Measurements from ENCODE around the gene UNC5B.

UNC5B gene

DNA sequence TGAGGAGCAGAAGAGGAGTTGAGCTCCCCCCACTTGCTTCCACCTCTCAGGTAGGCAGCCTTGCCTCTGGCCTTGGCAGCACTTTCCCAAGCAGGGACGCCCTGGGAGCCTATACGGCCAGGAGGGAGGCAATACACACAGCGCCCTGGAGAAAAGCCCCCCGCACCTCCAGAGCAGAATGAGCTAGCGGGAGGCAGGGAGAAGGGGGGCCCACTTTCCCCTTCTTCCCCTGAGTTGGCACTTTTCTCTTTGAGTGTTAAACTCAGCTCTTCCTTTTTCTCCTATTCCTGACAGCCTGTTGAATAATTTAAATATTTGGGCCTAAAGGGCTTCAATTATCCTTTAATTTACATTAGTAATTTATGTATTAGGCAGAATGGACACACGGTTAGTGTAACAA is 35.8 kb downstream of the UNC5B start:
- Histone ChIP-seq H3K27ac (ENCODE audit: poor library complexity, severe bottlenecking) (peak overlapping the region; percentile 91), H3K36me3 (ENCODE audit: low read depth) (no peaks in the 10 kb centered on the region), H3K9me3 (ENCODE audit: severe bottlenecking) (no peaks in the 10 kb centered on the region), H3K4me1 (ENCODE audit: insufficient read depth, poor library complexity, severe bottlenecking) (peaks cover 52% of the 10 kb centered on the region), H3K27me3 (ENCODE audit: insufficient read depth, poor library complexity, severe bottlenecking) (no peaks in the 10 kb centered on the region), H3K4me3 (ENCODE audit: severe bottlenecking) (no peak overlapping the region)
- ATAC-seq (ENCODE audit: low read depth) (no peak), DNase-seq (ENCODE audit: low spot score) (no peak)
- no peak for TF ChIP-seq CTCF (IDR thresholded peaks at IDR 0.05; ENCODE audit: poor library complexity, severe bottlenecking)

GRCh38 chr10:71249996-71250395 is 37.6 kb downstream of the UNC5B start:
- Histone ChIP-seq H3K27ac (ENCODE audit: poor library complexity, severe bottlenecking) (no peak overlapping the region), H3K4me1 (ENCODE audit: insufficient read depth, poor library complexity, severe bottlenecking) (peaks cover 38% of the 10 kb centered on the region), H3K4me3 (ENCODE audit: severe bottlenecking) (no peak overlapping the region), H3K9me3 (ENCODE audit: severe bottlenecking) (no peaks in the 10 kb centered on the region), H3K27me3 (ENCODE audit: insufficient read depth, poor library complexity, severe bottlenecking) (no peaks in the 10 kb centered on the region), H3K36me3 (ENCODE audit: low read depth) (no peaks in the 10 kb centered on the region)
- no peak for TF ChIP-seq CTCF (IDR thresholded peaks at IDR 0.05; ENCODE audit: poor library complexity, severe bottlenecking)
- DNase-seq (ENCODE audit: low spot score) (no peak), ATAC-seq (ENCODE audit: low read depth) (no peak)

DNA sequence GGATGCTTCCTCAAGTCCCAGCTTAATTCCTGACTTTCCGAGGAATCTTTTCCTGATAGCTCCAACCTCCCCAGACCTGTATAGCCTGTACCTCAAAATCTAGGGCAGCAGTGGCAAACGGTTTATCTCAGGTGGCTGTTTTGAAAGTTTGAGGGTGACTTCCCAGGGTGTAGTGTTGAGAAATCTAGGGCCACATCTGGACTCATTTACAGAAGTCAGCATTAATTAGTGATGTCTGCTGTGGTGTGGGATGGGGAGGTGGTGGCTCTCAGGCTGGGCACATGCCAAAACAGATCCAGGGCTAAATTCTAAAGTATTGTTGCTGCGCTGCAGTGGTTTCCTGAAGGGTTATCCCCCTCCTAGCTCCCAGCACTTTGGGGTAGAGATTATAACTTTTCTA is 38.0 kb downstream of the UNC5B start:
- Histone ChIP-seq H3K4me3 (ENCODE audit: severe bottlenecking) (no peak overlapping the region), H3K36me3 (ENCODE audit: low read depth) (no peaks in the 10 kb centered on the region), H3K9me3 (ENCODE audit: severe bottlenecking) (no peaks in the 10 kb centered on the region), H3K27ac (ENCODE audit: poor library complexity, severe bottlenecking) (no peak overlapping the region), H3K27me3 (ENCODE audit: insufficient read depth, poor library complexity, severe bottlenecking) (no peaks in the 10 kb centered on the region), H3K4me1 (ENCODE audit: insufficient read depth, poor library complexity, severe bottlenecking) (peaks cover 38% of the 10 kb centered on the region)
- ATAC-seq (ENCODE audit: low read depth) (no peak), DNase-seq (ENCODE audit: low spot score) (no peak)
- TF ChIP-seq CTCF (IDR thresholded peaks at IDR 0.05; ENCODE audit: poor library complexity, severe bottlenecking): no peak

- Histone ChIP-seq H3K27ac (ENCODE audit: poor library complexity, severe bottlenecking) (no peak overlapping the region), H3K36me3 (ENCODE audit: low read depth) (no peaks in the 10 kb centered on the region), H3K9me3 (ENCODE audit: severe bottlenecking) (no peaks in the 10 kb centered on the region), H3K4me1 (ENCODE audit: insufficient read depth, poor library complexity, severe bottlenecking) (peaks cover 38% of the 10 kb centered on the region), H3K27me3 (ENCODE audit: insufficient read depth, poor library complexity, severe bottlenecking) (no peaks in the 10 kb centered on the region), H3K4me3 (ENCODE audit: severe bottlenecking) (no peak overlapping the region)
- DNase-seq (ENCODE audit: low spot score): no peak
- no peak for ATAC-seq (ENCODE audit: low read depth)
- no peak for TF ChIP-seq CTCF (IDR thresholded peaks at IDR 0.05; ENCODE audit: poor library complexity, severe bottlenecking)
Observed at GRCh38 chr10:71250842-71251241, 38.5 kb downstream of the UNC5B start.

- Histone ChIP-seq H3K27me3 (ENCODE audit: insufficient read depth, poor library complexity, severe bottlenecking) (no peaks in the 10 kb centered on the region), H3K4me3 (ENCODE audit: severe bottlenecking) (no peak overlapping the region), H3K36me3 (ENCODE audit: low read depth) (no peaks in the 10 kb centered on the region), H3K9me3 (ENCODE audit: severe bottlenecking) (no peaks in the 10 kb centered on the region), H3K27ac (ENCODE audit: poor library complexity, severe bottlenecking) (no peak overlapping the region), H3K4me1 (ENCODE audit: insufficient read depth, poor library complexity, severe bottlenecking) (peaks cover 38% of the 10 kb centered on the region)
- TF ChIP-seq CTCF (IDR thresholded peaks at IDR 0.05; ENCODE audit: poor library complexity, severe bottlenecking): no peak
- ATAC-seq (ENCODE audit: low read depth) (no peak), DNase-seq (ENCODE audit: low spot score) (no peak)
Observed at GRCh38 chr10:71251319-71251718, 38.9 kb downstream of the UNC5B start.

Measured in RWPE2 (cell line).